B cell (primary cell): ENCODE results near the gene KCTD20. TPM values are rescaled to one million over a fixed set of nuclear protein-coding genes. Genes with fewer than 3 reads are reported as not detected.

Experiments used
- ATAC-seq: fragments of 200-7000 bp; cut with Tn5 transposase; one replicate; pipeline ENCODE4 v1.10.0; 2021; ENCODE audit warnings: low read depth, mild to moderate bottlenecking, moderate number of reproducible peaks, moderate library complexity
- CTCF ChIA-PET: fragments of 350-600 bp; sonication (Branson Sonifier 250); formaldehyde crosslinking; loops from one replicate; lab custom pipeline; 2021; ENCODE audit warnings: antibody characterized with exemption, inconsistent platforms; lab: Charles Lee
- POLR2A ChIA-PET: fragments of 350-600 bp; sonication (Branson Sonifier 250); formaldehyde crosslinking; loops from one replicate; lab custom pipeline; 2021; ENCODE audit warnings: antibody characterized with exemption; lab: Charles Lee
- DNase-seq: peaks from one replicate; pipeline ENCODE4 v3.0.0; 2013
- H2AFZ ChIP-seq: 2 replicates; pipeline ENCODE4 v1.6.1; 2012; ENCODE audit warnings: mild to moderate bottlenecking, low read depth, low read length; ENCODE audit not compliant: insufficient read depth, poor library complexity, severe bottlenecking
- H3K27ac ChIP-seq, 2 donors: 1 replicate in 1 of 2; 2 replicates in 1 of 2; pipeline ENCODE4 v1.5.1; 2012 to 2013; ENCODE audit warnings: low read length in 2 of 2, mild to moderate bottlenecking in 2 of 2, moderate library complexity in 1 of 2
- H3K27me3 ChIP-seq, 4 experiments: fragments of 200-600 bp in 1 of 4; sonication (generic) in 1 of 4; replicated peaks in 1 of 4; 1 replicate in 2 of 4; 2 replicates in 2 of 4; pipeline versions ENCODE4 v1.6.1 to v1.7.0; 2013 to 2016; ENCODE audit warnings: low read length in 3 of 4, mild to moderate bottlenecking in 2 of 4, mixed read lengths in 1 of 4, moderate library complexity in 1 of 4; ENCODE audit not compliant: insufficient read depth in 4 of 4, control insufficient read depth in 3 of 4; ENCODE audit errors: control extremely low read depth in 1 of 4
- H3K36me3 ChIP-seq, 2 experiments: replicated peaks in 1 of 2; 1 replicate in 1 of 2; 2 replicates in 1 of 2; pipeline versions ENCODE4 v1.6.1 to v1.7.1; 2013; ENCODE audit warnings: low read length in 1 of 2; ENCODE audit not compliant: insufficient read depth in 2 of 2, control insufficient read depth in 1 of 2; ENCODE audit errors: control extremely low read depth in 1 of 2, extremely low read depth in 1 of 2
- H3K4me1 ChIP-seq, 2 donors: fragments of 200-600 bp in 1 of 2; sonication (generic) in 1 of 2; 1 replicate in 1 of 2; 2 replicates in 1 of 2; pipeline versions ENCODE4 v1.5.1 to v1.6.1; 2013 to 2017; ENCODE audit warnings: low read length in 2 of 2; ENCODE audit not compliant: control insufficient read depth in 2 of 2, insufficient read depth in 2 of 2
- H3K4me2 ChIP-seq: replicated peaks from 2 replicates; pipeline ENCODE3; 2012; ENCODE audit warnings: mild to moderate bottlenecking, low read depth, low read length; ENCODE audit not compliant: poor library complexity, severe bottlenecking
- H3K4me3 ChIP-seq, 5 experiments: fragments of 200-600 bp in 1 of 5; sonication (generic) in 1 of 5; 1 replicate in 3 of 5; 2 replicates in 2 of 5; pipeline versions ENCODE4 v1.5.1 to v1.7.0; 2011 to 2016; ENCODE audit warnings: low read length in 4 of 5, mild to moderate bottlenecking in 4 of 5, low read depth in 2 of 5, control low read depth in 1 of 5, moderate library complexity in 1 of 5; ENCODE audit not compliant: insufficient read depth in 1 of 5; ENCODE audit errors: control extremely low read depth in 1 of 5, extremely low read depth in 1 of 5
- H3K79me2 ChIP-seq: fragments of 200-600 bp; sonication (generic); one replicate; pipeline ENCODE4 v1.6.0; 2016; ENCODE audit warnings: low read length; ENCODE audit not compliant: control insufficient read depth, insufficient read depth
- H3K9ac ChIP-seq: fragments of 200-600 bp; sonication (generic); 2 replicates; pipeline ENCODE4 v1.6.1; 2017; ENCODE audit warnings: mild to moderate bottlenecking, low read length, moderate library complexity
- H3K9me3 ChIP-seq, 3 donors: one replicate each; pipeline versions ENCODE4 v1.6.1 to v1.7.1; 2013; ENCODE audit warnings: low read length in 2 of 3; ENCODE audit not compliant: control insufficient read depth in 2 of 3, insufficient read depth in 1 of 3; ENCODE audit errors: control extremely low read depth in 1 of 3
- H4K20me1 ChIP-seq: 2 replicates; pipeline ENCODE4 v1.6.0; 2012; ENCODE audit warnings: mild to moderate bottlenecking, low read length; ENCODE audit not compliant: insufficient read depth, control insufficient read depth, poor library complexity, severe bottlenecking
- H3K27ac Mint-ChIP-seq: one replicate; pipeline ENCODE4 v1.8.0; 2021; ENCODE audit warnings: mixed read lengths
- H3K27me3 Mint-ChIP-seq: one replicate; pipeline ENCODE4 v1.8.0; 2021; ENCODE audit warnings: mixed read lengths
- H3K4me1 Mint-ChIP-seq: one replicate; pipeline ENCODE4 v1.8.0; 2021; ENCODE audit warnings: mixed read lengths
- H3K4me3 Mint-ChIP-seq: one replicate; pipeline ENCODE4 v1.8.0; 2021; ENCODE audit warnings: mixed read lengths
- H3K9me3 Mint-ChIP-seq: one replicate; pipeline ENCODE4 v1.8.0; 2022; ENCODE audit warnings: mixed read lengths; ENCODE audit not compliant: insufficient read depth
- EZH2 ChIP-seq: IDR thresholded peaks from 2 replicates; pipeline ENCODE4 v1.6.1; 2012; ENCODE audit warnings: borderline replicate concordance, low read depth, mild to moderate bottlenecking, moderate library complexity, low read length; ENCODE audit not compliant: insufficient read depth, poor library complexity, severe bottlenecking
- WGBS: methylation state at CpG from one replicate; pipeline ENCODE4 v1.1.5; 2013; ENCODE audit warnings: missing lambda C conversion rate; ENCODE audit not compliant: insufficient coverage; 5-methylcytosine and 5-hydroxymethylcytosine counted together
- intact Hi-C: fragments of 100-400 bp; cut with micrococcal nuclease; formaldehyde crosslinking; loops from one replicate; pipeline ENCODE4 v1.10.0; 2022
- polyA plus RNA-seq: library from polyadenylated mRNA; depleted of rRNA; stranded (reverse); fragments of >200 nt; gene quantifications from 2 replicates; pipeline ENCODE4 v1.2.3, GENCODE V29; 2012
- total RNA-seq, 2 donors: library from RNA; stranded (reverse); fragments of 120-200 nt in 1 of 2; gene quantifications; 1 replicate in 1 of 2; 2 replicates in 1 of 2; pipeline versions ENCODE4 v1.2.3 to v1.2.4, GENCODE V29; 2013 to 2022
- TF ChIP-seq, protein P1 (sequence below): fragments of 200-600 bp; IDR thresholded peaks from one replicate; pipeline ENCODE4 v1.8.0; 2022; ENCODE audit warnings: antibody characterized with exemption, mild to moderate bottlenecking

KCTD20 gene
- total and polyA plus RNA-seq, 2 donors (not counting 1 experiment from before 2014, with no cell fraction given): 19.5 to 37.5 TPM

DNA sequence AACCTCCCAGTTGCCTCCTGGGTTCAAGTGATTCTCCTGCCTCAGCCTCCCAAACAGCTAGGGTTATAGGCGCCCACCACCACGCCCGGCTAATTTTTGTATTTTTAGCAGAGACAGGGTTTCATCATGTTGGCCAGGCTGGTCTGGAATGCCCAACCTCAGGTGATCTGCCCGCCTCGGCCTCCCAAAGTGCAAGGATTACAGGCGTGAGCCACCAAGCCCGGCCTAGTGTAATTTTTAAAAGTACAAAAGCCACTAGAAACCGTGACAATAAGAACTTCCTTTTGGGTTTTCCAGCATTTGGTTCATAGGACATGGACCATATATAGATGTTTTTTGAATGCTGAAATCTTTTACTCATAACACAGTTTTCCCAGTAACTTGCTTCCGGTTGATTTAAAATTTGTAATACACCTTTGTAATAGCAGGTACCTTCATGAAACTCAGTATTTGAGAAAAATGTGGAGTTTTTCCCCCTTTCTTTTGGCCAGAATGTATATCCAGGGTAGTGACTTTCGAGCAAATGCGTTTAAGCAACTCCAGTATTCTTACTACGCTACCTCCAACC is 613 bp upstream of the KCTD20 start:
- Mint-ChIP-seq H3K4me1 (peaks cover 34% of the 10 kb centered on the region), H3K27ac (peak overlapping the region; percentile 96), H3K9me3 (no peaks in the 10 kb centered on the region), H3K27me3 (no peaks in the 10 kb centered on the region), H3K4me3 (peak overlapping the region; percentile 98)
- TF ChIP-seq EZH2: no peak
- TF ChIP-seq, protein P1, sequence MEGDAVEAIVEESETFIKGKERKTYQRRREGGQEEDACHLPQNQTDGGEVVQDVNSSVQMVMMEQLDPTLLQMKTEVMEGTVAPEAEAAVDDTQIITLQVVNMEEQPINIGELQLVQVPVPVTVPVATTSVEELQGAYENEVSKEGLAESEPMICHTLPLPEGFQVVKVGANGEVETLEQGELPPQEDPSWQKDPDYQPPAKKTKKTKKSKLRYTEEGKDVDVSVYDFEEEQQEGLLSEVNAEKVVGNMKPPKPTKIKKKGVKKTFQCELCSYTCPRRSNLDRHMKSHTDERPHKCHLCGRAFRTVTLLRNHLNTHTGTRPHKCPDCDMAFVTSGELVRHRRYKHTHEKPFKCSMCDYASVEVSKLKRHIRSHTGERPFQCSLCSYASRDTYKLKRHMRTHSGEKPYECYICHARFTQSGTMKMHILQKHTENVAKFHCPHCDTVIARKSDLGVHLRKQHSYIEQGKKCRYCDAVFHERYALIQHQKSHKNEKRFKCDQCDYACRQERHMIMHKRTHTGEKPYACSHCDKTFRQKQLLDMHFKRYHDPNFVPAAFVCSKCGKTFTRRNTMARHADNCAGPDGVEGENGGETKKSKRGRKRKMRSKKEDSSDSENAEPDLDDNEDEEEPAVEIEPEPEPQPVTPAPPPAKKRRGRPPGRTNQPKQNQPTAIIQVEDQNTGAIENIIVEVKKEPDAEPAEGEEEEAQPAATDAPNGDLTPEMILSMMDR: no peak
- Histone ChIP-seq H3K27ac (peak overlapping the region; percentile 25 to 91), H3K9me3 (no peaks in the 10 kb centered on the region), H3K9ac (peak overlapping the region; percentile 88), H3K4me2 (peak overlapping the region; percentile 76), H4K20me1 (peaks cover 9% of the 10 kb centered on the region), H3K27me3 (no peaks in the 10 kb centered on the region), H3K4me3 (peak overlapping the region; percentile 80 to 97 (median 89)), H2AFZ (peak overlapping the region; percentile 97), H3K36me3 (no peaks in the 10 kb centered on the region), H3K4me1 (peaks cover 24 to 26% of the 10 kb centered on the region in 2 donors), H3K79me2 (peaks cover 51% of the 10 kb centered on the region)
- DNase-seq (no peak), ATAC-seq (no peak)
- CTCF ChIA-PET: interaction anchor here (0.7 kb wide), 1 partner anchor 14 kb away, joined by 3 read pairs; no protein-coding TSS in a partner anchor
- intact Hi-C loops: loop anchor here (1.0 to 5.0 kb wide), 4 partner anchors 19 to 235 kb away; partner anchors contain the start of genes CDKN1A, SRSF3 and STK38
- POLR2A ChIA-PET: no interaction called here
- 67% methylated on average over 3 of the region's 12 CpGs for WGBS
